Neural cell (in vitro differentiated cells): ENCODE data around the gene PARVA. TPM values are rescaled to one million over a fixed set of nuclear protein-coding genes. Genes with fewer than 3 reads are reported as not detected.

Experiments
- H2AFZ ChIP-seq: fragments of 200-600, 300-800 bp; sonication (generic), shearing (Covaris generic); 2 replicates; pipeline ENCODE4 v1.6.0; 2014; ENCODE audit warnings: low read depth, mild to moderate bottlenecking, antibody characterized with exemption, low read length, moderate library complexity
- H3F3A ChIP-seq: fragments of 200-600 bp; shearing (Covaris generic); 2 replicates; pipeline ENCODE4 v1.6.1; 2016; ENCODE audit warnings: mild to moderate bottlenecking, moderate library complexity, mixed read lengths, antibody characterized with exemption, low read length; ENCODE audit not compliant: insufficient read depth, poor library complexity, severe bottlenecking
- H3K27ac ChIP-seq: fragments of 200-600, 300-800 bp; sonication (generic), shearing (Covaris generic); 2 replicates; pipeline ENCODE4 v1.5.1; 2014; ENCODE audit warnings: mild to moderate bottlenecking, low read length, moderate library complexity
- H3K27me3 ChIP-seq: fragments of 300-800, 200-600 bp; sonication (generic), shearing (Covaris generic); 2 replicates; pipeline ENCODE4 v1.6.0; 2014; ENCODE audit warnings: mild to moderate bottlenecking, low read depth, low read length, moderate library complexity; ENCODE audit not compliant: insufficient read depth
- H3K36me3 ChIP-seq: fragments of 300-800, 200-600 bp; sonication (generic), shearing (Covaris generic); 2 replicates; pipeline ENCODE4 v1.5.1; 2014; ENCODE audit warnings: mild to moderate bottlenecking, antibody characterized with exemption, low read length, moderate library complexity; ENCODE audit not compliant: insufficient read depth
- H3K4me2 ChIP-seq: fragments of 300-800, 200-600 bp; sonication (generic), shearing (Covaris generic); 2 replicates; pipeline ENCODE4 v1.6.0; 2014; ENCODE audit warnings: mild to moderate bottlenecking, low read length
- H3K4me3 ChIP-seq: fragments of 300-800, 200-600 bp; sonication (generic), shearing (Covaris generic); 2 replicates; pipeline ENCODE4 v1.5.1; 2014; ENCODE audit warnings: mild to moderate bottlenecking, low read length, moderate library complexity
- H3K79me2 ChIP-seq: fragments of 200-600 bp; shearing (Covaris generic); replicated peaks from 2 replicates; pipeline ENCODE4 v1.6.0; 2014; ENCODE audit warnings: mild to moderate bottlenecking, low read length, moderate library complexity; ENCODE audit not compliant: insufficient read depth
- H3K9ac ChIP-seq: fragments of 300-800, 200-600 bp; sonication (generic), shearing (Covaris generic); 2 replicates; pipeline ENCODE4 v1.6.1; 2016; ENCODE audit warnings: mild to moderate bottlenecking, low read length, mixed read lengths
- H3K9me2 ChIP-seq: fragments of 200-600 bp; shearing (Covaris generic); 2 replicates; pipeline ENCODE4 v1.6.1; 2016; ENCODE audit warnings: mild to moderate bottlenecking, low read length, mixed read lengths; ENCODE audit not compliant: insufficient read depth
- H3K9me3 ChIP-seq: fragments of 200-600, 300-800 bp; sonication (generic), shearing (Covaris generic); 2 replicates; pipeline ENCODE4 v1.6.1; 2016; ENCODE audit warnings: mild to moderate bottlenecking, mixed run types, low read length, moderate library complexity, mixed read lengths
- H4K20me1 ChIP-seq: fragments of 200-600 bp; shearing (Covaris generic); 2 replicates; pipeline ENCODE4 v1.6.1; 2016; ENCODE audit warnings: mild to moderate bottlenecking, mixed run types; ENCODE audit not compliant: insufficient read depth
- EP300 ChIP-seq: fragments of 450-650 bp; conservative IDR thresholded peaks from 2 replicates; pipeline ENCODE4 v1.6.1; 2014; ENCODE audit warnings: antibody characterized with exemption, mild to moderate bottlenecking, moderate library complexity; ENCODE audit not compliant: poor library complexity, severe bottlenecking
- EZH2 ChIP-seq: fragments of 200-600, 300-800 bp; shearing (Covaris generic), sonication (generic); IDR thresholded peaks from 2 replicates; pipeline ENCODE4 v1.6.1; 2014; ENCODE audit warnings: antibody characterized with exemption, low read length, borderline replicate concordance, mild to moderate bottlenecking; ENCODE audit not compliant: insufficient read depth, poor library complexity, severe bottlenecking
- MXI1 ChIP-seq: fragments of 450-650 bp; conservative IDR thresholded peaks from 2 replicates; pipeline ENCODE4 v1.6.1; 2014; ENCODE audit warnings: antibody characterized with exemption, mild to moderate bottlenecking; ENCODE audit not compliant: poor library complexity, severe bottlenecking
- POLR2AphosphoS5 ChIP-seq: IDR thresholded peaks from 2 replicates; pipeline ENCODE4 v1.6.1; 2012
- RAD21 ChIP-seq: fragments of 450-650 bp; conservative IDR thresholded peaks from 2 replicates; pipeline ENCODE4 v1.6.1; 2014; ENCODE audit warnings: antibody characterized with exemption, mild to moderate bottlenecking, moderate library complexity
- SMC3 ChIP-seq: fragments of 450-650 bp; conservative IDR thresholded peaks from 2 replicates; pipeline ENCODE4 v1.6.1; 2014; ENCODE audit warnings: antibody characterized with exemption, mild to moderate bottlenecking, moderate library complexity; ENCODE audit not compliant: poor library complexity
- TAF1 ChIP-seq: IDR thresholded peaks from 2 replicates; pipeline ENCODE4 v1.6.1; 2012; ENCODE audit warnings: low read depth
- polyA plus RNA-seq: library from polyadenylated mRNA; depleted of rRNA; stranded (reverse); fragments of >200 nt; gene quantifications from 2 replicates; pipeline ENCODE4 v1.2.3, GENCODE V29; 2014
- TF ChIP-seq, protein P1 (sequence below): fragments of 450-650 bp; IDR thresholded peaks from 2 replicates; pipeline ENCODE4 v1.5.1; 2014; ENCODE audit warnings: antibody characterized with exemption, mild to moderate bottlenecking, moderate library complexity; ENCODE audit not compliant: poor library complexity, severe bottlenecking
- TF ChIP-seq, protein P2 (sequence below): IDR thresholded peaks from 2 replicates; pipeline ENCODE4 v1.6.1; 2012; ENCODE audit warnings: borderline replicate concordance

PARVA gene
- polyA plus RNA-seq, 1 donor from 2014 or later: 0.94 TPM

DNA sequence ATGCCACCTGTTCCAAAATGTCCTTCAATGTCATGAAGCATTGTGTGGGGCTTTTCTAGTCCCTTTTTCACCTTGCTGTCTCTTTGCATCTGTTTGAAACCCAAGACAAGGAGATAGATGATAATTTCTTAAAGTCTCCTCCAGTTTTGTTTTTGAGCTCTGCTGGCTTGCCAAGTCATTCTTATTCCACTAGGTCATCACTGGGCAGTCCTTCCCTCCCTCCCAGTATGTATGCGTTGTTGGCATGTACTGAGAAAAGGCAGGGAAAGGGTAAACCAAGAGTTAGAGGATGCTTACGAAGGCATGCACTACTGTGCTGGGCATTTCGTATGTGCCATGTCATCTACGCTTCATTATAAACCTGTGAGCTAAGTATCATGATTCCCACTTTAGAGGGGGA lies 78.6 kb downstream of the PARVA start:
- no peak for TF ChIP-seq EP300
- TF ChIP-seq POLR2AphosphoS5: no peak
- TF ChIP-seq RAD21: no peak
- TF ChIP-seq EZH2: no peak
- no peak for TF ChIP-seq TAF1
- TF ChIP-seq, protein P1, sequence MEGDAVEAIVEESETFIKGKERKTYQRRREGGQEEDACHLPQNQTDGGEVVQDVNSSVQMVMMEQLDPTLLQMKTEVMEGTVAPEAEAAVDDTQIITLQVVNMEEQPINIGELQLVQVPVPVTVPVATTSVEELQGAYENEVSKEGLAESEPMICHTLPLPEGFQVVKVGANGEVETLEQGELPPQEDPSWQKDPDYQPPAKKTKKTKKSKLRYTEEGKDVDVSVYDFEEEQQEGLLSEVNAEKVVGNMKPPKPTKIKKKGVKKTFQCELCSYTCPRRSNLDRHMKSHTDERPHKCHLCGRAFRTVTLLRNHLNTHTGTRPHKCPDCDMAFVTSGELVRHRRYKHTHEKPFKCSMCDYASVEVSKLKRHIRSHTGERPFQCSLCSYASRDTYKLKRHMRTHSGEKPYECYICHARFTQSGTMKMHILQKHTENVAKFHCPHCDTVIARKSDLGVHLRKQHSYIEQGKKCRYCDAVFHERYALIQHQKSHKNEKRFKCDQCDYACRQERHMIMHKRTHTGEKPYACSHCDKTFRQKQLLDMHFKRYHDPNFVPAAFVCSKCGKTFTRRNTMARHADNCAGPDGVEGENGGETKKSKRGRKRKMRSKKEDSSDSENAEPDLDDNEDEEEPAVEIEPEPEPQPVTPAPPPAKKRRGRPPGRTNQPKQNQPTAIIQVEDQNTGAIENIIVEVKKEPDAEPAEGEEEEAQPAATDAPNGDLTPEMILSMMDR: no peak
- no peak for TF ChIP-seq MXI1
- TF ChIP-seq, protein P2, sequence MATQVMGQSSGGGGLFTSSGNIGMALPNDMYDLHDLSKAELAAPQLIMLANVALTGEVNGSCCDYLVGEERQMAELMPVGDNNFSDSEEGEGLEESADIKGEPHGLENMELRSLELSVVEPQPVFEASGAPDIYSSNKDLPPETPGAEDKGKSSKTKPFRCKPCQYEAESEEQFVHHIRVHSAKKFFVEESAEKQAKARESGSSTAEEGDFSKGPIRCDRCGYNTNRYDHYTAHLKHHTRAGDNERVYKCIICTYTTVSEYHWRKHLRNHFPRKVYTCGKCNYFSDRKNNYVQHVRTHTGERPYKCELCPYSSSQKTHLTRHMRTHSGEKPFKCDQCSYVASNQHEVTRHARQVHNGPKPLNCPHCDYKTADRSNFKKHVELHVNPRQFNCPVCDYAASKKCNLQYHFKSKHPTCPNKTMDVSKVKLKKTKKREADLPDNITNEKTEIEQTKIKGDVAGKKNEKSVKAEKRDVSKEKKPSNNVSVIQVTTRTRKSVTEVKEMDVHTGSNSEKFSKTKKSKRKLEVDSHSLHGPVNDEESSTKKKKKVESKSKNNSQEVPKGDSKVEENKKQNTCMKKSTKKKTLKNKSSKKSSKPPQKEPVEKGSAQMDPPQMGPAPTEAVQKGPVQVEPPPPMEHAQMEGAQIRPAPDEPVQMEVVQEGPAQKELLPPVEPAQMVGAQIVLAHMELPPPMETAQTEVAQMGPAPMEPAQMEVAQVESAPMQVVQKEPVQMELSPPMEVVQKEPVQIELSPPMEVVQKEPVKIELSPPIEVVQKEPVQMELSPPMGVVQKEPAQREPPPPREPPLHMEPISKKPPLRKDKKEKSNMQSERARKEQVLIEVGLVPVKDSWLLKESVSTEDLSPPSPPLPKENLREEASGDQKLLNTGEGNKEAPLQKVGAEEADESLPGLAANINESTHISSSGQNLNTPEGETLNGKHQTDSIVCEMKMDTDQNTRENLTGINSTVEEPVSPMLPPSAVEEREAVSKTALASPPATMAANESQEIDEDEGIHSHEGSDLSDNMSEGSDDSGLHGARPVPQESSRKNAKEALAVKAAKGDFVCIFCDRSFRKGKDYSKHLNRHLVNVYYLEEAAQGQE: no peak
- no peak for TF ChIP-seq SMC3
- Histone ChIP-seq H3K9me2 (no peaks in the 10 kb centered on the region), H3K4me3 (no peak overlapping the region), H3K79me2 (no peaks in the 10 kb centered on the region), H4K20me1 (no peaks in the 10 kb centered on the region), H2AFZ (no peak overlapping the region), H3K27ac (peak overlapping the region; percentile 80), H3K27me3 (no peaks in the 10 kb centered on the region), H3K9me3 (no peaks in the 10 kb centered on the region), H3K36me3 (no peaks in the 10 kb centered on the region), H3K4me2 (no peak overlapping the region), H3F3A (no peaks in the 10 kb centered on the region), H3K9ac (no peak overlapping the region)

DNA sequence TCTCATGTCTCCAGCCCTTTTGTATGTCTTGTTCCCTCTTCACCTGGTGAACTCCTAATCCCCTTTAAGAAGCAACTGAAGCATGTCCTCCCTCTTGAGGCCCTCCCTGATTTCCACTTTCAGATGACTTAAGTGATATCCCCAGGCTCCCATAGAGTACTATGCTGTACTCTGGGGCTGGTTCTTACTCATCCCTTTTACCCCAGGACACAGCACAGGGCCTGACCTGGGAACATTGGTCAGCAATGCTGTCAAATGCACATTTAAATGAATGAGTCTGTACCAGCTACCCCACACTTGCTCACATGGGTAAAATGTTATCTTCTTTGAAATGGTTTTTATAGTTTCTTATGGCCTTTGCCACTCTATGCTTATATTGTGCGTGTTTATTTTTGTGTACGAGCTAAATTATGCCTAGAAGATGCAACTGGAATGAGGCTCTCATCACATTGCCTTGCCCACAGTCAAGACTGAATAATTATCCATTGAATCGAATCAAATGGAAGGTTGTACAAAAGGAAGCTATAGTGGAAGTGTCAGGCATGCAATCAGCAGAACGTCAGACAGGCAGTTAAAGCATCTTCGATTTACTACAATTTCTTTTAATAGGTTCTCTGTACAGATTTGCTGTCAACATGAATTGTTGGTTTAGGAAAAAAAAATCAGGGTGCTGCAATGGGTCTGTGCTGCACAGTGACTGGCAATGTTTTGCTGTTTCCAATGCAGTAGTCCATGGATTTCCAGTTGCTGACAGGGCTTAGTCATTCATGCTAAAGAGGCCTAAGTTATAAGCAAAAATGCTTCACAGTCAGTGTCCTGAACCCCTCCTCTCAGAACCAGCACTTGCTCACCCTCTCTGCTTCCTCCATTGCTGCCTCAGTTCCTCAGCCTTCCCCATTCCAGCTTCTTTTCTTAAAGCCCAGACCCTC lies 79.5 kb downstream of the PARVA start:
- no peaks in the 10 kb centered on the region for H3K36me3 ChIP-seq
- H3F3A ChIP-seq: no peaks in the 10 kb centered on the region
- H3K4me3 ChIP-seq: peak overlapping the region; percentile 32
- H3K27me3 ChIP-seq: no peaks in the 10 kb centered on the region
- peak overlapping the region; percentile 80 for H3K27ac ChIP-seq
- TF ChIP-seq TAF1: no peak
- no peak for TF ChIP-seq EZH2
- TF ChIP-seq POLR2AphosphoS5: peak; percentile 74
- peak; percentile 90 for TF ChIP-seq EP300
- TF ChIP-seq MXI1: no peak
- TF ChIP-seq SMC3: peak; percentile 16
- peak; percentile 18 for TF ChIP-seq RAD21
- TF ChIP-seq, protein P1: no peak
- TF ChIP-seq, protein P2: no peak
- no peaks in the 10 kb centered on the region for H3K79me2 ChIP-seq
- H3K9me2 ChIP-seq: no peaks in the 10 kb centered on the region
- H3K9me3 ChIP-seq: no peaks in the 10 kb centered on the region
- H2AFZ ChIP-seq: no peak overlapping the region
- no peaks in the 10 kb centered on the region for H4K20me1 ChIP-seq
- H3K4me2 ChIP-seq: no peak overlapping the region
- peak overlapping the region; percentile 38 for H3K9ac ChIP-seq
